Measurements from ENCODE around the gene HDAC8. TPM values are rescaled to one million over a fixed set of nuclear protein-coding genes. Genes with fewer than 3 reads are reported as not detected.

HDAC8 gene
- total RNA-seq, 1 donor from 2014 or later, result 22.3 TPM

DNA sequence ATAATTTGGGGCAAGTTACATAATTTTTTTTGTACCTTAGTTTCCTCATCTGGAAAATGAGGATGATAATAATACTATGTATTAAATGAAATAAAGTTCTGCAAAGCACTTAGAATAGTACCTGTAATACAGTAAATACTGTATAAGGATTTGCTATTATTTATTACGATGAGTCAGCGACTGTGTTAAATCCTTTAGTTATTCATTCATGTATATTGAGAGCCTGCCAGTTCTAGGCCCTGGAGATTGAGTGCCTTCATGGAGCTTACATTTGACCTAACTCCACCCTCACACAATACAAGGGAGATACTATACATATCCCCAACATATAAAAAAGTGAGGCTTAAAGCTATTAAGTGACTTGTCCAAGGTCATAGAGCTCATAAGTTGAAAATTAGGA is 199.9 kb downstream of the HDAC8 start:
- DNase-seq (ENCODE audit: low read depth), result no peak
- Histone ChIP-seq H3K27me3 (ENCODE audit: control insufficient read depth, insufficient read depth, low read length) (peaks cover 3% of the 10 kb centered on the region), H3K4me3 (ENCODE audit: low read depth, low read length) (no peak overlapping the region), H3K36me3 (ENCODE audit: control insufficient read depth, insufficient read depth, low read length) (no peaks in the 10 kb centered on the region)
- TF ChIP-seq, protein P1, sequence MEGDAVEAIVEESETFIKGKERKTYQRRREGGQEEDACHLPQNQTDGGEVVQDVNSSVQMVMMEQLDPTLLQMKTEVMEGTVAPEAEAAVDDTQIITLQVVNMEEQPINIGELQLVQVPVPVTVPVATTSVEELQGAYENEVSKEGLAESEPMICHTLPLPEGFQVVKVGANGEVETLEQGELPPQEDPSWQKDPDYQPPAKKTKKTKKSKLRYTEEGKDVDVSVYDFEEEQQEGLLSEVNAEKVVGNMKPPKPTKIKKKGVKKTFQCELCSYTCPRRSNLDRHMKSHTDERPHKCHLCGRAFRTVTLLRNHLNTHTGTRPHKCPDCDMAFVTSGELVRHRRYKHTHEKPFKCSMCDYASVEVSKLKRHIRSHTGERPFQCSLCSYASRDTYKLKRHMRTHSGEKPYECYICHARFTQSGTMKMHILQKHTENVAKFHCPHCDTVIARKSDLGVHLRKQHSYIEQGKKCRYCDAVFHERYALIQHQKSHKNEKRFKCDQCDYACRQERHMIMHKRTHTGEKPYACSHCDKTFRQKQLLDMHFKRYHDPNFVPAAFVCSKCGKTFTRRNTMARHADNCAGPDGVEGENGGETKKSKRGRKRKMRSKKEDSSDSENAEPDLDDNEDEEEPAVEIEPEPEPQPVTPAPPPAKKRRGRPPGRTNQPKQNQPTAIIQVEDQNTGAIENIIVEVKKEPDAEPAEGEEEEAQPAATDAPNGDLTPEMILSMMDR (IDR thresholded peaks at IDR 0.05; ENCODE audit: insufficient read depth, low read length, poor library complexity, severe bottlenecking), result no peak

DNA sequence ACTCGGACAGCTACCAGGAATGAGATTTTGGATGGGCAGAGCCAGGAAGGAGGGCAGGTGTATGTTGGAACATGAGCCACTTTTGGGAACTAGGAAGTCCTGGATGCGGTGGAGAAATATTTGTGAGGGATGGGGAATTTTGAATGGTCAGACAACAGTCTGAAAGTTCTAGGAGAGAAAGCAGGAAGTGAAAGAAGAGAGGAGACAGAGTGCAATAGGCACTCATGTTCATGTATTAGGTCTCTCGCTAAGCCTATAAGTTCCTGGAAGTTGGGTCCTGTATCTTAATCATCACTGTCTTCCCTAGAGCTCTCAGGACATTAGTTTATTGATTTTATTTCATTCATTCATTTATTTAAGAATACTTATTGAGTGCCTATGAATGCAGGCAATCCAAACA is 201.2 kb downstream of the HDAC8 start:
- TF ChIP-seq, protein P1 (IDR thresholded peaks at IDR 0.05; ENCODE audit: insufficient read depth, low read length, poor library complexity, severe bottlenecking), result no peak
- Histone ChIP-seq H3K36me3 (ENCODE audit: control insufficient read depth, insufficient read depth, low read length) (no peaks in the 10 kb centered on the region), H3K4me3 (ENCODE audit: low read depth, low read length) (no peak overlapping the region), H3K27me3 (ENCODE audit: control insufficient read depth, insufficient read depth, low read length) (peaks cover 4% of the 10 kb centered on the region)
- DNase-seq (ENCODE audit: low read depth), result no peak

DNA sequence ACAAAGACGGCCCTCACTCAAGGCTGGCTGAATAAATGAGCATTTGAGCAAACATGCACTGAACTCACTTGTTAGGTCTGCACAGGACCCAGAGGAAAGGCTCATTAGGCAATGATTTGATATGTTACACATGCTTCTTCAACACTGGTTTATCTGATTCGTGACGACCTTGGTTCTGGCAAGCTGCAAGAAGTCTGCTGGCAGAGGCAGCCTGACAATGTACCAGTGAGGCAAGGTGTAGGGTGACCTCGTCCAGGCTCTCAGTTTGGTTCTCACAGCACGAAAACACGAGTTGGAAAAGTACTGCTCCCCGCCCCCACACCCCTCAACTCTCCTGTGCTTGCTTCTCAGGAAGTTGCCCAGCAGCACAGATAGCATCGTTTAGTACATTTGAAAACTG is 203.8 kb downstream of the HDAC8 start:
- H3K27me3 ChIP-seq (ENCODE audit: control insufficient read depth, insufficient read depth, low read length), result peaks cover 4% of the 10 kb centered on the region
- no peak for DNase-seq (ENCODE audit: low read depth)
- no peak overlapping the region for H3K4me3 ChIP-seq (ENCODE audit: low read depth, low read length)
- no peaks in the 10 kb centered on the region for H3K36me3 ChIP-seq (ENCODE audit: control insufficient read depth, insufficient read depth, low read length)
- TF ChIP-seq, protein P1 (IDR thresholded peaks at IDR 0.05; ENCODE audit: insufficient read depth, low read length, poor library complexity, severe bottlenecking), result no peak

DNA sequence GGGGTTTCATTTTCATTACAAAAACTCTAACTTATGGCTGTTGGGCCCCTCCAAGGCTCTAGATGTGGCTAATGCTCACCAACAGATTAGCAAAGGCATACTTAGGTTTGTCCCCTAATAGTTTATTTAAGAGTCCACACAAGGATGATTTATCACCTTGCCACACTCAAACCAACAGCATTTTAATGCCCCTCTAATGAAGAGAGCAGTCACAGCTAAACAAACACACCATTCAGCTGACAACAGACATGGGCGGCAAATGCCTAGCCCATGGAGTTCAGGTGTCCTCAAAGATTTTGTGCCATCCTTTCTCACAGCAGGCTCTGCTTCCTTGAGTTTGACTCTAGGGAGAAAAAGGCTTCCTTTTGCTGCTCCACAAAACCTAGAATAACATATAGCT is 205.1 kb downstream of the HDAC8 start:
- Histone ChIP-seq H3K27me3 (ENCODE audit: control insufficient read depth, insufficient read depth, low read length) (peaks cover 4% of the 10 kb centered on the region), H3K4me3 (ENCODE audit: low read depth, low read length) (no peak overlapping the region), H3K36me3 (ENCODE audit: control insufficient read depth, insufficient read depth, low read length) (no peaks in the 10 kb centered on the region)
- TF ChIP-seq, protein P1 (IDR thresholded peaks at IDR 0.05; ENCODE audit: insufficient read depth, low read length, poor library complexity, severe bottlenecking), result no peak
- DNase-seq (ENCODE audit: low read depth), result no peak

DNA sequence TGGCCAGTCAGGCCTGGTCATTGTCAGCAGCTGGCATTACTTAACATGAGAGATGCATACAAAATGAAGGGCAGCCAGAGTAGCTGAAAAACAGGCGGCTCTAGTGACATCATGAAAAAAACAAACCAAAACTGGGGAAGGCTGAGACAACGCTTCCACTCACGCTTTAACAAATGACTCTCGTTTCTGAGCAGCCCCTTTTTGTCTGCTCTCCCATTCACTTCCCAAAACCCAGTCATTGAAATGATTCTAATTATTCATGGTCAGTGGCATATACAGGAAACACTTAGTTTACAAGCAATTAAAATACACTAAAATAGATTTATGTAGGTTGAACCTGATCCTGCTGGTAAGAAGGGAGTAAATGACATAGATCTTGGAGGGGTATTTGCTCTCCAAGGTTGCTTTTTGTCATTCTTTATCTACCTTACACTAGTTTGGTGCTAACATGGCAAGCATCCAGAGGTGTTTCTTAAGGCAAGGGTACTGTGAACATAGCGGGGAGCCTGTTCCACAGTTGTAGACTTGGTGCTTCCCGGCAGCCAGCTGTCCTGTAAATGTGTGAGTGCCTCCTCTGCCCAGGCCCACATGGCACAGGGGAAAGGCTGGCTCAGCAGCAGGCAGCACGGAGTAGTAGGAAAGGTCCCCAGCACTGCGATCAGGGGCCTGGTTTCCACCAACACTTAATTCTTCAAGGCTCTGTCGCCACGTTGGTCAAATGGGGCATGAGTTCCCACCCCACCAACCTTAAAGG is 205.8 kb downstream of the HDAC8 start:
- Histone ChIP-seq H3K27me3 (ENCODE audit: control insufficient read depth, insufficient read depth, low read length) (peaks cover 4% of the 10 kb centered on the region), H3K4me3 (ENCODE audit: low read depth, low read length) (no peak overlapping the region), H3K36me3 (ENCODE audit: control insufficient read depth, insufficient read depth, low read length) (no peaks in the 10 kb centered on the region)
- no peak for DNase-seq (ENCODE audit: low read depth)
- TF ChIP-seq, protein P1 (IDR thresholded peaks at IDR 0.05; ENCODE audit: insufficient read depth, low read length, poor library complexity, severe bottlenecking), result no peak

DNA sequence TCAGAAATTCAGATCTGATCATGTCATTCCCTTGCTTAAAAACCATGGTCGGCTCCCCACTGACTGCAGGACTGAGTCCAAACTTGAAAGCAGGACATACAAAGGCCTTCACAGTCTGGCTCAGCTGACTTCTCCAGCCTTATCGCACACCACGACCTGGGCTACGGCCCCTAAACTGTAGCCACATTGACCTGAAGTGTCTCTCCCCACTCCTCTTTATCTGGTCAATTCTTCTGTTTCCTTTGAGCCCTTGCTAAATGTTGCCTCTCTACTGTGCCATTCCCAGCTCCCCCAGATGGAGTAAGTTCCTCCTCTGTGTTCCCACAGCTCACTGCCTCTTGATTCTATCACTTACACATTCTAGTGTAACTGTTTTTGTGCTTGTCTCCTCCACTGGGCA is 206.5 kb downstream of the HDAC8 start:
- no peak overlapping the region for H3K4me3 ChIP-seq (ENCODE audit: low read depth, low read length)
- peaks cover 4% of the 10 kb centered on the region for H3K27me3 ChIP-seq (ENCODE audit: control insufficient read depth, insufficient read depth, low read length)
- no peaks in the 10 kb centered on the region for H3K36me3 ChIP-seq (ENCODE audit: control insufficient read depth, insufficient read depth, low read length)
- no peak for DNase-seq (ENCODE audit: low read depth)
- TF ChIP-seq, protein P1 (IDR thresholded peaks at IDR 0.05; ENCODE audit: insufficient read depth, low read length, poor library complexity, severe bottlenecking), result no peak

Data from kidney epithelial cell (primary cell).